Mucosa of stomach (tissue), 1 donor: Measurements from ENCODE around the gene ATP13A3.

Source experiments
- H3K27me3 ChIP-seq: one replicate; pipeline ENCODE4 v1.7.0; 2013; ENCODE audit warnings: mild to moderate bottlenecking, low read length; ENCODE audit not compliant: control insufficient read depth, insufficient read depth
- H3K36me3 ChIP-seq: one replicate; pipeline ENCODE4 v1.7.0; 2013; ENCODE audit warnings: low read length; ENCODE audit not compliant: control insufficient read depth, insufficient read depth
- H3K4me1 ChIP-seq: one replicate; pipeline ENCODE4 v1.7.0; 2013; ENCODE audit warnings: mild to moderate bottlenecking, low read length; ENCODE audit not compliant: control insufficient read depth, insufficient read depth
- H3K4me3 ChIP-seq: one replicate; pipeline ENCODE4 v1.7.0; 2013; ENCODE audit warnings: low read length
- H3K9ac ChIP-seq: one replicate; pipeline ENCODE4 v1.7.0; 2013; ENCODE audit warnings: mild to moderate bottlenecking, low read length, moderate library complexity
- H3K9me3 ChIP-seq: one replicate; pipeline ENCODE4 v1.7.0; 2013; ENCODE audit warnings: mild to moderate bottlenecking, low read length, moderate library complexity; ENCODE audit not compliant: control insufficient read depth
- donor health status: Pancreatic carcinoma.

The ATP13A3 gene

DNA sequence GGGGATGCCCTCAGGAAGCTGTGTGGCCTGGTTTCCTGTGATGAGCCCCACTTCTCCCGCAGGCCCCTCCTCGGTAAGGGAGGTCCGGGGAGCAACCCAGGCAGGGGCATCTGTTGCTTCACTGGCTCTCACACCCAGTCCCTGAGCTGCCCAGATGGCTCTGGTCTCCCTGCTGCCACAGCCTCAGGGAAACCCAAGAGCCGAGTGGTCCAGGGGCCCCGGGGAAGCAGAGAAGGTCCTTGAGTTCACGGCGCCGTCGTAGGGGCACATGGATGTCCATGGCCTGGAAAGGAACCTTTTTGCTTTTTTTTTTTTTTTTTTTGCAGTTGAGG is 103.9 kb downstream of the ATP13A3 start:
- Histone ChIP-seq H3K27me3 (peaks cover 7% of the 10 kb centered on the region), H3K4me1 (peaks cover 3% of the 10 kb centered on the region), H3K36me3 (no peaks in the 10 kb centered on the region), H3K4me3 (no peak overlapping the region), H3K9ac (no peak overlapping the region), H3K9me3 (no peaks in the 10 kb centered on the region)

DNA sequence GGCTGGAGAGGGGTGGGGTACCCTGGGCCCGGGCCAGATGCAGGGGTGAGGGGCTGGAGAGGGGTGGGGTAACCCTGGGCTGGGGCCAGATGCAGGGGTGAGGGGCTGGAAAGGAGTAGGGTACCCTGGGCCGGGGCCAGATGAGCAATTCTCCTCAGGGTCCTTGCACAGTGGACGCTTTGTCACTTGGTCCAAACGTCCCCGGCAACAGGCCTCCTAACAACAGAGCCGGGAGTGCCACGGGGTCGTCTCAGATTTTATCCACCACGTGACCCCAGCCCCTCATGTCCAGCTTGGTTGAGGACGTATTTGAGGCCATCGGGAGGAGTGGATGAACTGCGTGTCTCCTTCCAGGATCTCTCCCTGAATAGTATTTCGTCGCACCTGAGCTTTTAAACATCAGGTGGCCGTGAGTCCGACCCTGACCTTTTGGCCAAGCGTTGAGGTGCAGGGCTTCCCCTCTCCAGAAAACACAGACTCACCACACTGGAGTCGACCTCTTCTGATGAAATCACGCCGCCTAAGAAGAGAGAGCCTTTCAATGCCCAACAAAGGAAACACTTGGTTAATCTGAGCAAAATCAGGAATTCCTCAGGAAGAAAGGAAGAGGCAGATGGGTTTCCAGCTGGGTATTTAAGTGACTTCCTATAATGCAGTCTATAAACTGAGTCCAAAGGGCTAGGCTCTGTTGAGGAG is 104.5 kb downstream of the ATP13A3 start:
- Histone ChIP-seq H3K4me1 (peaks cover 3% of the 10 kb centered on the region), H3K36me3 (no peaks in the 10 kb centered on the region), H3K27me3 (peaks cover 7% of the 10 kb centered on the region), H3K9me3 (no peaks in the 10 kb centered on the region), H3K4me3 (no peak overlapping the region), H3K9ac (no peak overlapping the region)

DNA sequence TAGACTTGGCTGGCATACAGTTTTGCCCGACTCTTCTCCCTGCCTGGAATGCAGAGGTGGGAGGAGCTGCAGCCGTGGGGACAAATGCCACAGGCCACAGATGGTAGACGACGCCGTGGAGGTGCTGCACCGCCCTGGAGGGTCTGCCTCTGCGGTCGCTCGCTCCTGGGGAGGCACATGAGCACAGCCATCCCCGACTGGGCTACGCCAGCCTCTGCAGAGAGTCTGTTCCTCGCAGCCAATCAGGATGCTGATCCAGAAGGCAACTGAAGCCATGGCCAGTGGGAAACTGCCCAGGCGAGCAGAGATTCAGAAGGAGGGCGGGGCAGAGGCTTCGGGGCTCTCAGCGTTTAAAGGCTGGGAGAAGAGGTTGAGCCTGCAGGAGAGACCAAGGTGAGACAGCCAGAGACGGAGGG is 105.3 kb downstream of the ATP13A3 start:
- Histone ChIP-seq H3K4me3 (no peak overlapping the region), H3K4me1 (peaks cover 3% of the 10 kb centered on the region), H3K9ac (no peak overlapping the region), H3K27me3 (peaks cover 7% of the 10 kb centered on the region), H3K9me3 (no peaks in the 10 kb centered on the region), H3K36me3 (no peaks in the 10 kb centered on the region)

DNA sequence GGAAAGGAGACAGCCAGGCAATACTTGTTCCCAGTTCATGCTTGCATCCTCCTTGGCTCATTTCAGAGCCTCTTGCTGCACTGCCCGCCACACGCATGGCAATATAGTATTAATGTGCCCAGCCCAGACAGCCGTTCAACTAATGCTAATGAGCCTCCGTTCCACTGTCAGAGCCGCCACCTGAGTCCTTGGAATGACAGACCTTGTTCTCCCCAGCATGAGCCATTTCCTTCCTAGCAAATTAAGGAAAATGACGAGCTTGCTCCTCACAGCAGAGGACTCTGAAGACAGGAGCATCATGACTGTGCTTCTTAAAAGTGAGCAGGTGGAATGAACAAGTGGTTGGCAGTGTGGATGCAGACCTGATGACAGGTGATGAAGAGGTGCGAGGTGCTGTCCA is 106.5 kb downstream of the ATP13A3 start:
- Histone ChIP-seq H3K27me3 (peaks cover 7% of the 10 kb centered on the region), H3K9me3 (no peaks in the 10 kb centered on the region), H3K4me3 (no peak overlapping the region), H3K36me3 (no peaks in the 10 kb centered on the region), H3K9ac (no peak overlapping the region), H3K4me1 (peaks cover 3% of the 10 kb centered on the region)

- Histone ChIP-seq H3K36me3 (no peaks in the 10 kb centered on the region), H3K9ac (no peak overlapping the region), H3K27me3 (peaks cover 7% of the 10 kb centered on the region), H3K4me3 (no peak overlapping the region), H3K4me1 (peaks cover 3% of the 10 kb centered on the region), H3K9me3 (no peaks in the 10 kb centered on the region)
Observed at GRCh38 chr3:194379651-194380050, 107.2 kb downstream of the ATP13A3 start.

DNA sequence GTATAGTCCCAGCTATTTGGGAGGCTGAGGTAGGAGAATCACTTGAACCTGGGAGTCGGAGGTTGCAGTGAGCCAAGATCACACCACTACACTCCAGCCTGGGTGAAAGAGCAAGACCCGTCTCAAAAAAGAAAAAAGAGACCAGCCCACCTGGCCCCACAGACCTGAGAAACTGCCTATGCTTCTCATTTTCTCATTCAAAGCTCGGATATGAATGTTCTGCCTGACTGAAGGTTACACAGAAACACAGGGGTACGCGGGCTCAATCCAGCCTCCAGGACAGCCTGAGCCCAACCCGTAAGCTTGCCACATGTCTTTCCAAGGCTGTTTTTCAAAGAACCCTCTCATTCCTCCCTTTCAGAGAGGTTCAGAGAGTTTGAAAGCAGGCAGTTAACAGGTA is 107.6 kb downstream of the ATP13A3 start:
- peaks cover 3% of the 10 kb centered on the region for H3K4me1 ChIP-seq
- H3K36me3 ChIP-seq: no peaks in the 10 kb centered on the region
- H3K27me3 ChIP-seq: peaks cover 5% of the 10 kb centered on the region
- no peak overlapping the region for H3K4me3 ChIP-seq
- H3K9me3 ChIP-seq: no peaks in the 10 kb centered on the region
- no peak overlapping the region for H3K9ac ChIP-seq

DNA sequence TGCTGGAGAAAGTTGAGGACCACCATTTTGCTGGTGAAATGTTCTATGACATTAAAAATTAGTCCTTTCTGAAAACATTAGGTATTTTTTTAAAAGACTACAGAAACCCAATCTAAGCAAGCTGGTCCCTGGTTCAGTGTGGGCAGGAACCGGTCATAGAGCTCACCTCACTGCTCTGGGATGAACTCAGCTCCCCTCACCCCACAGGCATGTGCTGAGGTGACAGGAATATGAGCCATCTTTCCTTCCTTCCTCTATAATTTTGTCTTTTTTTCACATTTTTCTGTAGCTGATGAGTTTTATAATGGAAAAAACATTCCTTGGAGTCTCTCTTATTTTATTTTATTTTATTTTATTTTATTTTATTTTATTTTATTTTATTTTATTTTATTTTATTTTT is 109.1 kb downstream of the ATP13A3 start:
- H3K36me3 ChIP-seq: no peaks in the 10 kb centered on the region
- no peak overlapping the region for H3K9ac ChIP-seq
- peaks cover 4% of the 10 kb centered on the region for H3K27me3 ChIP-seq
- no peaks in the 10 kb centered on the region for H3K9me3 ChIP-seq
- H3K4me3 ChIP-seq: no peak overlapping the region
- peaks cover 3% of the 10 kb centered on the region for H3K4me1 ChIP-seq

DNA sequence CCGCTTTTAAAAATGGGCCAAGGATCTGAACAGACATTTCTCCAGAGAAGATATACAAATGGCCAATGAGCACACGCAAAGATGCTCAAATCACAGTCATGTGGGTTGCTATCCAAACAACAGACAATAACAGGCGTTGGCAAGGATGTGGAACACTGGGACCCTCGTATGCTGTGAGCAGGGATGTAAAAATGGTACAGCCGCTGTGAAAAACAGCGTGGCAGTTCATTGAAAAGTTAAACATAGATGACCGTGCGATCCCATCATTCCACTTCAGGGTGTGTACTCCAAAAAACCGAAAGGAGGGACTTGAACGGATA is 110.6 kb downstream of the ATP13A3 start:
- no peaks in the 10 kb centered on the region for H3K36me3 ChIP-seq
- H3K4me1 ChIP-seq: no peaks in the 10 kb centered on the region
- H3K27me3 ChIP-seq: peaks cover 4% of the 10 kb centered on the region
- H3K9ac ChIP-seq: no peak overlapping the region
- no peaks in the 10 kb centered on the region for H3K9me3 ChIP-seq
- H3K4me3 ChIP-seq: no peak overlapping the region

GRCh38 chr3:194375473-194376240 is 111.1 kb downstream of the ATP13A3 start:
- no peaks in the 10 kb centered on the region for H3K36me3 ChIP-seq
- peaks cover 4% of the 10 kb centered on the region for H3K27me3 ChIP-seq
- no peak overlapping the region for H3K4me3 ChIP-seq
- no peaks in the 10 kb centered on the region for H3K9me3 ChIP-seq
- H3K9ac ChIP-seq: no peak overlapping the region
- no peaks in the 10 kb centered on the region for H3K4me1 ChIP-seq

DNA sequence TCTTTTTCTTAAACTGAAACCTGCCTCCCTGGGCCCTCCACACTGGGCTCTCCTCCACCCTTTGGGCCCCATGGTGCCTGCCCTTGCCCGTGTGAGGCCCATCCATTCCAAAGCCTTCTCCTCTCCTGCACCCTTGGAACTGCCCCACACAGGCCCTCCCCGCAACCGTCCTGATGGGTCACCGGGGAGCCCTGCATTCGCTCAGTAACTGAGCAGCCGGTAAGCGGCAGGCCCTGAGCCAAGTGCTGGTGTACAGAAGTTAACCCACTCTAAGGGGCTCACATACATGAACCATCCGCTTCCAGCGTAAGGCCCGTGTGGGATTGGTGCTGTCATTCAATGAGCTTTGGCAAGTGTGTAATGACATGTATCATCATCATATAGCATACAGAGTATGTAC is 111.9 kb downstream of the ATP13A3 start:
- Histone ChIP-seq H3K27me3 (peaks cover 9% of the 10 kb centered on the region), H3K9ac (no peak overlapping the region), H3K4me1 (no peaks in the 10 kb centered on the region), H3K9me3 (no peaks in the 10 kb centered on the region), H3K36me3 (no peaks in the 10 kb centered on the region), H3K4me3 (no peak overlapping the region)

DNA sequence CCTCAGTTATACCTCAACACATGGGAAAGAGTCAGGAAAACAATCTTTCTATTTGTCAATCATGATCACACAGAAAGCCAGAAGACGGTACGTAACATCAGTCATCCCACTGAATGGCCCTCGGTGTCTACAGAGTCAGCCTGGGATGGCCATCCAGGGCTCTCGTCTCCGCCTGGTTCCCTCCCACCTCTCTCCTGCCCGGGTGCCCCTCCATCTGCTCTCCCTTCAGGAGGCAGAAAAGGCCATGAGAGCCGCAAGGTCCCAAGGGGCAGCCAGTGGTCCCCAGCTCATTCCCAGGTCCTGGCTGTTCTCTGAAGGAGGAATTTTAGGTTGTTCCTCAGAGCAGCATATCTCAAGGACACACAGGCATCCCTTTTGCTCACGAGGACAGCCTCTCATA is 112.9 kb downstream of the ATP13A3 start:
- no peak overlapping the region for H3K9ac ChIP-seq
- H3K4me1 ChIP-seq: no peaks in the 10 kb centered on the region
- H3K4me3 ChIP-seq: no peak overlapping the region
- H3K27me3 ChIP-seq: peaks cover 14% of the 10 kb centered on the region
- H3K36me3 ChIP-seq: no peaks in the 10 kb centered on the region
- H3K9me3 ChIP-seq: no peaks in the 10 kb centered on the region

DNA sequence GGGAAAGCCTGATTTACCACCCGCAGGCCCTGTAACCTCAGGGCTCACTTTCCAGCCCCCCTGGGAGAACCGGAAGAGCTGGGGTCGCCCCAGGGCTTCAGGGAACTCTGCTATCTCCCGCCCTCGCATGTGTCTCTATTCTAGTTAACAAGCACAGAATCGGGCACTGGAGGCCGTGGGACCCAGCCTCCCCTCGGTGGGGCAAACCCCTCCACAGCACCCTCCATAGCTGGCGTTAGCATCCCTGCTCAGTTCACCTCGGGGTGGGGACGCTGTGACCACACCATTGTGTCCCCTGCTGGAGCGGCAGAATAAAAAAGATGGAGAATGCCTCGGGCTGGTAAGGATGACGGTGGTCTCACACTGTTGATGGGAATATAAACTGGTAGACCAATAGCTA is 113.8 kb downstream of the ATP13A3 start:
- Histone ChIP-seq H3K4me3 (no peak overlapping the region), H3K9ac (no peak overlapping the region), H3K27me3 (peaks cover 20% of the 10 kb centered on the region), H3K4me1 (no peaks in the 10 kb centered on the region), H3K9me3 (no peaks in the 10 kb centered on the region), H3K36me3 (no peaks in the 10 kb centered on the region)
